ENCODE data around the gene TCF19. TPM values are rescaled to one million over a fixed set of nuclear protein-coding genes. Genes with fewer than 3 reads are reported as not detected.
"Not testable (repeated sequence)": the region's sequence is repeated elsewhere in the genome, so short reads cannot be mapped to it uniquely, and the experiment has no call there.

TCF19 gene
- total RNA-seq, 1 donor from 2014 or later, result 8.8 TPM

DNA sequence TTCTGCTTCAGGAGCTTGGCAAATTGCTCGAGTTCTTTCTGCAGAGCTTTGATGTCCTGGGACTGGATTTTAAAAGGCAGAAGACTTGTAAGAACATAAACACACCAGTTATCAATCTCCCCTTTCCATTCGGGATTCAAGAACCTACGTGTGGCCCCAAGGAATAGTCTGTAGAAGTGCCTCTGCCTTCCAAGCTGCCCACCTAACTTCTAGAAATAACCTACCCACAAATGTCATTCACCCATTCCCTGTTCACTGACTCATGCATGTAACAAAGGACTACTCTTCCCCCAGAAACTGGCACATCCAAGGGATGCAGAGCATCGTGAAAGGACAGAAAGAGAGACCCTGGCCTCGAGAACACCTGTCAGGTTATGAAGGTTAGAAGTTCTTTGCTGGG is 7.6 kb downstream of the TCF19 start:
- TF ChIP-seq, protein P1, sequence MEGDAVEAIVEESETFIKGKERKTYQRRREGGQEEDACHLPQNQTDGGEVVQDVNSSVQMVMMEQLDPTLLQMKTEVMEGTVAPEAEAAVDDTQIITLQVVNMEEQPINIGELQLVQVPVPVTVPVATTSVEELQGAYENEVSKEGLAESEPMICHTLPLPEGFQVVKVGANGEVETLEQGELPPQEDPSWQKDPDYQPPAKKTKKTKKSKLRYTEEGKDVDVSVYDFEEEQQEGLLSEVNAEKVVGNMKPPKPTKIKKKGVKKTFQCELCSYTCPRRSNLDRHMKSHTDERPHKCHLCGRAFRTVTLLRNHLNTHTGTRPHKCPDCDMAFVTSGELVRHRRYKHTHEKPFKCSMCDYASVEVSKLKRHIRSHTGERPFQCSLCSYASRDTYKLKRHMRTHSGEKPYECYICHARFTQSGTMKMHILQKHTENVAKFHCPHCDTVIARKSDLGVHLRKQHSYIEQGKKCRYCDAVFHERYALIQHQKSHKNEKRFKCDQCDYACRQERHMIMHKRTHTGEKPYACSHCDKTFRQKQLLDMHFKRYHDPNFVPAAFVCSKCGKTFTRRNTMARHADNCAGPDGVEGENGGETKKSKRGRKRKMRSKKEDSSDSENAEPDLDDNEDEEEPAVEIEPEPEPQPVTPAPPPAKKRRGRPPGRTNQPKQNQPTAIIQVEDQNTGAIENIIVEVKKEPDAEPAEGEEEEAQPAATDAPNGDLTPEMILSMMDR (IDR thresholded peaks at IDR 0.05), result no peak
- no peak for TF ChIP-seq POLR2AphosphoS5 (IDR thresholded peaks at IDR 0.05; ENCODE audit: insufficient read depth in 1 of 2, low read depth in 1 of 2)
- TF ChIP-seq POLR2A (IDR thresholded peaks at IDR 0.05), result no peak
- Histone ChIP-seq H3K27ac (no peak overlapping the region), H3K27me3 (no peaks in the 10 kb centered on the region), H3K4me1 (no peaks in the 10 kb centered on the region), H3K9me3 (no peaks in the 10 kb centered on the region), H3K36me3 (no peaks in the 10 kb centered on the region), H3K4me3 (no peak overlapping the region)
- intact Hi-C loops (cut with DNase I), result no loop called here
- DNase-seq (ENCODE audit: extremely low spot score in 2 of 2), result no peak

DNA sequence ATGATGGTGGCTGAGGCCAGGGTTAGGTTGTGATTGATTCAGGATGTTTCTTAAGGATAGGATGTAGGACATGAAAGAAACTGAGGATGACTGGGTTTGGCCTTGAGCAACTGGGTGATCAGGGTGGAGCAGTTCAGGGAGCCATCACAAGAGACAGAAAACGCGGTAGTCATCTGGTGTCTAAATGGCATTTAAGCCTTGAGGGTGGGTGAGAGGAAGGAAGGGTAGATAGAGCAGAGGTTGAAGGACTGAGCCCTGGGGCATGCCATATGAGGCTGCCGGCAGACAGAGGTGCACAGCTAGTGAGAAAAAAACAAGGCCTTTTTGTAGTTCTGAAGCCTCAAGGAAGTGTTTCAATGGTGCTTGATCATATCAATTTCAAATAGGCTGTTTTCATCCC is 10.2 kb downstream of the TCF19 start:
- DNase-seq (ENCODE audit: extremely low spot score in 2 of 2), result no peak
- no peaks in the 10 kb centered on the region for H3K9me3 ChIP-seq
- TF ChIP-seq, protein P1 (IDR thresholded peaks at IDR 0.05), result no peak
- TF ChIP-seq POLR2AphosphoS5 (IDR thresholded peaks at IDR 0.05; ENCODE audit: insufficient read depth in 1 of 2, low read depth in 1 of 2), result no peak
- no peak for TF ChIP-seq POLR2A (IDR thresholded peaks at IDR 0.05)
- no peak overlapping the region for H3K27ac ChIP-seq
- no peaks in the 10 kb centered on the region for H3K27me3 ChIP-seq
- no peaks in the 10 kb centered on the region for H3K36me3 ChIP-seq
- H3K4me3 ChIP-seq, result no peak overlapping the region
- H3K4me1 ChIP-seq, result no peaks in the 10 kb centered on the region
- intact Hi-C loops (cut with DNase I), result no loop called here

DNA sequence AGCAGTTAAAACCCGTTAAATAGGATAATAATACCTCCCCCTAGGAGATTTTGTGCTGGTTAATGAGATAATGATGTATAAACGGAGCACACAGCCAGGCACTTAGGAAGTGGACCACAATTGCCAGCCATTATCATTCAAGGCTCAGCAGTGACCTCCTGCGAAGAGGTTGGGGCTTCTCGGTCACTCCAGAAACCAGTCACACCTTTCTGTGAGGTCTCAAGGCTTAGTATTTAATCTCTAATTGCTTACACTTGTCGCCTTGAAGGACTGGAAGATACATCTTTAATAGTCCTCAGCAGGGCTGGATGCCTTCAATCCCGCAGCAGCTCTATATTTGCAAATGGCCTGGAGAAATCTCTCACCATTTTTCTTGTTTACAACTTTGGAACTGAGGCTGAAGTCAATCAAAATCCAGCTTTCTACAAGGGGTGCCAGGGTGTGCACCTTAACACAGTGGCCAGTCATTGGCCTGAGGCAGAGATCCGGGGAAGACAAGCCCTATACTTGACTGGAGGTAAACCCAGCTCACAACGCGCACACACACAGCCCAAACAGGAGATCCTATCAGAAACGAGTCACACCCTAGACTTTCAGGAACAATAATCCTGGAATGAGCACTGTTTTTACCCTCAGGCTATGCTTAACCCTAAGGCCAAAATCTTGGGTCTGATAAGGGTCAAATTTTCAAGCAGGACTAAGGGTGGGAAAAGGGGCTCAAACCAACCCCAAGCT is 10.9 kb downstream of the TCF19 start:
- TF ChIP-seq POLR2AphosphoS5 (IDR thresholded peaks at IDR 0.05; ENCODE audit: insufficient read depth in 1 of 2, low read depth in 1 of 2), result no peak
- TF ChIP-seq, protein P1 (IDR thresholded peaks at IDR 0.05), result no peak
- TF ChIP-seq POLR2A (IDR thresholded peaks at IDR 0.05), result no peak
- no peaks in the 10 kb centered on the region for H3K36me3 ChIP-seq
- no peak for DNase-seq (ENCODE audit: extremely low spot score in 2 of 2)
- H3K27me3 ChIP-seq, result no peaks in the 10 kb centered on the region
- H3K4me1 ChIP-seq, result no peaks in the 10 kb centered on the region
- no peaks in the 10 kb centered on the region for H3K9me3 ChIP-seq
- intact Hi-C loops (cut with DNase I), result no loop called here
- no peak overlapping the region for H3K4me3 ChIP-seq
- H3K27ac ChIP-seq, result no peak overlapping the region

DNA sequence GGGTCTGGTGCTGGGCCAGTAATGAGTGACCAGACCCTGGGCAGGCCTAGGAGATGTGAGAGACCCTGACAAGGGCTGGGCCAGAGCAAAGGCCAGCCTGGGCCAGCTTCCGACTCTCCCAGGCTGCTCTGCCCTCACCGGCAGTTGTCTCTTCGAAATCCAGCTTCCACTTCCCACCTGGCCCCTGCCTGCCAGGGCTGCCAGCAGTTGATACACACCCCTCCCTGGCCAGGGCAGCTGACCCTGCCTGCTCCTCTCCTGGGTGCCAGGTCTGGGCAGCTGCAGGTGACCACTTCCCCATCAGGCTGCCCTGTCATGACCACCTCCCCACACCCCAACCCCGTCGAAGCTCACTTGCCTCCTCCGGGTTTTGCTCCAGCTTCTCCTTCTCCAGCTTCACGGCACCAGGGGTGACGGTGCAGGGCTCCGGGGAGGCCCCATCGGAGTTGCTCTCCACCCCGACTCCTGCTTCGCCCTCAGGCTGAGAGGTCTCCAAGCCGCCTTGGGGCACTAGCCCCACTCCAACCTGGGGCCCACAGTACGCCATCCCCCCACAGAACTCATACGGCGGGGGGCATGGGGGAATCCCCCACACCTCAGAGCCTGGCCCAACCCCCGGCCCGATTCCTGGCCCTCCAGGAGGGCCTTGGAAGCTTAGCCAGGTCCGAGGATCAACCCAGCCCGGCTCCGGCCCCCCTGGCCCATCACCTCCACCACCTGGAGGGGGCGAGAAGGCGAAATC is 11.6 kb downstream of the TCF19 start:
- H3K27ac ChIP-seq; H3K4me1 ChIP-seq; intact Hi-C loops (cut with DNase I); H3K27me3 ChIP-seq; H3K9me3 ChIP-seq; DNase-seq (ENCODE audit: extremely low spot score in 2 of 2); H3K36me3 ChIP-seq; H3K4me3 ChIP-seq: not testable (repeated sequence)

DNA sequence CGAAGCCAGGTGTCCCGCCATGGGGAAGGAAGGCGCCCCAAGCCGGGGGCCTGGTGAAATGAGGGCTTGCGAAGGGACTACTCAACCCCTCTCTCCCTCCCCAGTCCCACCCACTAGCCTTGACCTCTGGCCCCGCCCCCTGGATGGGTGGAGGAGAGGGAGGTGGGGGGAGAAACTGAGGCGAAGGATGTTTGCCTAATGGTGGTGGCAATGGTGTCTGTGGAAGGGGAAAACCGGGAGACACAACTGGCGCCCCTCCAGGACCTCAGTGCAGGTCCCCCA is 12.2 kb downstream of the TCF19 start, which contains the start of gene POU5F1:
POU5F1 (minus strand) TSS at position 83 of the 282 bp plus-strand sequence; CDS start at position 21, 62 bp downstream.
- no peak for TF ChIP-seq POLR2AphosphoS5 (IDR thresholded peaks at IDR 0.05; ENCODE audit: insufficient read depth in 1 of 2, low read depth in 1 of 2)
- TF ChIP-seq, protein P1 (IDR thresholded peaks at IDR 0.05), result no peak
- no peak for TF ChIP-seq POLR2A (IDR thresholded peaks at IDR 0.05)
- intact Hi-C loops (cut with DNase I), result no loop called here

More for the DNA sequence above, 12.2 kb downstream of the TCF19 start, which contains the start of gene POU5F1:
- H3K27me3 ChIP-seq, result no peaks in the 10 kb centered on the region
- H3K36me3 ChIP-seq, result no peaks in the 10 kb centered on the region
- DNase-seq (ENCODE audit: extremely low spot score in 2 of 2), result no peak
- no peak within 1 kb of the TSS for H3K4me3 ChIP-seq
- no peak within 1 kb of the TSS for H3K27ac ChIP-seq
- no peaks in the 10 kb centered on the region for H3K4me1 ChIP-seq
- no peaks in the 10 kb centered on the region for H3K9me3 ChIP-seq

All from vagina (tissue), 2 donors.